Transverse colon (tissue), 4 donors: ENCODE results near the gene NUDT22.

Source experiments
- EP300 ChIP-seq: sonication (generic); formaldehyde crosslinking; IDR thresholded peaks from one replicate; pipeline ENCODE4 v1.6.1; 2017; ENCODE audit warnings: antibody characterized with exemption, low read depth
- POLR2A ChIP-seq: fragments of 450-650 bp; IDR thresholded peaks from one replicate; pipeline ENCODE4 v1.6.1; 2016; ENCODE audit warnings: antibody characterized with exemption, mild to moderate bottlenecking, moderate library complexity
- POLR2AphosphoS5 ChIP-seq, 3 donors: sonication (generic); formaldehyde crosslinking; IDR thresholded peaks; one replicate each; pipeline ENCODE4 v1.6.1; 2016; ENCODE audit warnings: antibody characterized with exemption in 3 of 3
- TF ChIP-seq, protein P1 (sequence below), 5 experiments: fragments of 200-600 bp in 3 of 5; fragments of 450-650 bp in 2 of 5; sonication (generic) in 3 of 5; IDR thresholded peaks; 1 replicate in 2 of 5; 2 replicates in 3 of 5; pipeline ENCODE4 v1.5.1; 2016 to 2017; ENCODE audit warnings: antibody characterized with exemption in 5 of 5, inconsistent platforms in 3 of 5, mild to moderate bottlenecking in 2 of 5, moderate library complexity in 1 of 5

DNA sequence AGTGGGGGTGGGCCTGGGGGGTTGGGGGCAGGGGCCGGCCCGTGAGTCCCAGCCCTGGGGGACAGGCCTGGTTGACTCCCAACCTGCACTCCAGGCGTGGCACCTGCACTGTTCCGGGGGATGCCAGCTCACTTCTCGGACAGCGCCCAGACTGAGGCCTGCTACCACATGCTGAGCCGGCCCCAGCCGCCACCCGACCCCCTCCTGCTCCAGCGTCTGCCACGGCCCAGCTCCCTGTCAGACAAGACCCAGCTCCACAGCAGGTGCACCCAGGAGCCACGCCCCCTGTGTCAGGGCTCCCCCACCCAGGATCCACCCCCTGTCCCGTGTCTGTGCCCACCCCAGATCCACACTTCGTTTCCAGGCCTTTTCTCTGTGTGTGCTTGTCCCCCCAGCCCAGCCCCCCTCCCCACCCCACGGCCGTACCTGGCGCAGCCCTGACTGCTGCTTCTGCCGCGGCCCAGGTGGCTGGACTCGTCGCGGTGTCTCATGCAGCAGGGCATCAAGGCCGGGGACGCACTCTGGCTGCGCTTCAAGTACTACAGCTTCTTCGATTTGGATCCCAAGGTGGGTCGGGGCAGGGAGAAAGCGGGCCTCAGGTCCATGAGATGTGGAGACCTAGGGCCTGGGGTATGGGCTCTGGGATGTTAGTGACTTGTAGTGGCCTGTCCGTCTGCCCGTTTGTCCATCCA, 14.7 kb upstream of the NUDT22 start:
- TF ChIP-seq, protein P1, sequence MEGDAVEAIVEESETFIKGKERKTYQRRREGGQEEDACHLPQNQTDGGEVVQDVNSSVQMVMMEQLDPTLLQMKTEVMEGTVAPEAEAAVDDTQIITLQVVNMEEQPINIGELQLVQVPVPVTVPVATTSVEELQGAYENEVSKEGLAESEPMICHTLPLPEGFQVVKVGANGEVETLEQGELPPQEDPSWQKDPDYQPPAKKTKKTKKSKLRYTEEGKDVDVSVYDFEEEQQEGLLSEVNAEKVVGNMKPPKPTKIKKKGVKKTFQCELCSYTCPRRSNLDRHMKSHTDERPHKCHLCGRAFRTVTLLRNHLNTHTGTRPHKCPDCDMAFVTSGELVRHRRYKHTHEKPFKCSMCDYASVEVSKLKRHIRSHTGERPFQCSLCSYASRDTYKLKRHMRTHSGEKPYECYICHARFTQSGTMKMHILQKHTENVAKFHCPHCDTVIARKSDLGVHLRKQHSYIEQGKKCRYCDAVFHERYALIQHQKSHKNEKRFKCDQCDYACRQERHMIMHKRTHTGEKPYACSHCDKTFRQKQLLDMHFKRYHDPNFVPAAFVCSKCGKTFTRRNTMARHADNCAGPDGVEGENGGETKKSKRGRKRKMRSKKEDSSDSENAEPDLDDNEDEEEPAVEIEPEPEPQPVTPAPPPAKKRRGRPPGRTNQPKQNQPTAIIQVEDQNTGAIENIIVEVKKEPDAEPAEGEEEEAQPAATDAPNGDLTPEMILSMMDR (IDR thresholded peaks at IDR 0.05): no peak
- TF ChIP-seq POLR2A (no peak), EP300 (no peak), POLR2AphosphoS5 (IDR thresholded peaks at IDR 0.05) (no peak)
